K562 (cell line): ENCODE data around the gene COL8A2. TPM values are rescaled to one million over a fixed set of nuclear protein-coding genes. Genes with fewer than 3 reads are reported as not detected.

Source experiments
- ATAC-seq: fragments of 200-7000 bp; cut with Tn5 transposase; 3 replicates; pipeline ENCODE4 v1.9.1; 2020; ENCODE audit warnings: moderate library complexity
- BruUV-seq: library from RNA; stranded (reverse); fragments of 400-500 nt; replicated peaks from 2 replicates; lab custom pipeline; 2021; lab: Mats Ljungman, UMichigan
- CTCF ChIA-PET: fragments of 300-600 bp; formaldehyde crosslinking; extraction: SDS; loops from one replicate; lab custom pipeline; 2021; ENCODE audit warnings: low intra/inter-chr PET ratio; lab: Yijun Ruan, JAX
- POLR2A ChIA-PET: fragments of 300-600, 350-650 bp; sonication (Branson Sonifier 250); formaldehyde crosslinking; extraction: SDS; loops from one replicate; lab custom pipeline; 2021; ENCODE audit warnings: antibody characterized with exemption, inconsistent platforms; lab: Yijun Ruan, JAX
- DNase-seq, 4 experiments: peaks; one replicate each; pipeline versions ENCODE4 v3.0.0 to v3.0.0-alpha.2; 2011 to 2018; ENCODE audit warnings: low spot score in 3 of 4, mixed read lengths in 3 of 4; ENCODE audit errors: extremely low read depth in 1 of 4
- FAIRE-seq: peaks from 2 replicates; lab custom pipeline; 2011; peaks lifted over from hg19 to GRCh38; lab: Jason Lieb, UNC
- H2AFZ ChIP-seq: 2 replicates; pipeline ENCODE4 v1.6.0; 2011; ENCODE audit warnings: low read depth, low read length, control low read depth, inconsistent platforms
- H3K27ac ChIP-seq: fragments of 200-600 bp; 3 replicates; pipeline ENCODE4 v1.8.0; 2011; ENCODE audit warnings: low read depth, mild to moderate bottlenecking, control low read depth, inconsistent platforms, low read length, moderate library complexity, mixed read lengths; ENCODE audit errors: extremely low read depth
- H3K27me3 ChIP-seq, 2 experiments: fragments of 300-600 bp in 1 of 2; 2 replicates in 1 of 2; 3 replicates in 1 of 2; pipeline versions ENCODE4 v1.6.0 to v1.8.0; 2011; ENCODE audit warnings: inconsistent platforms in 2 of 2, low read length in 2 of 2, mild to moderate bottlenecking in 1 of 2, mixed read lengths in 1 of 2, moderate library complexity in 1 of 2; ENCODE audit not compliant: control insufficient read depth in 2 of 2, insufficient read depth in 2 of 2
- H3K36me3 ChIP-seq: fragments of 300-600 bp; 3 replicates; pipeline ENCODE4 v1.8.0; 2011; ENCODE audit warnings: mild to moderate bottlenecking, low read length, inconsistent platforms; ENCODE audit not compliant: control insufficient read depth, insufficient read depth
- H3K4me1 ChIP-seq, 2 experiments: fragments of 200-600 bp in 1 of 2; replicated peaks in 1 of 2; 2 replicates in 1 of 2; 3 replicates in 1 of 2; pipeline versions ENCODE4 v1.5.1 to v1.8.0; 2011; ENCODE audit warnings: inconsistent platforms in 2 of 2, low read length in 2 of 2, mild to moderate bottlenecking in 1 of 2, mixed read lengths in 1 of 2, moderate library complexity in 1 of 2; ENCODE audit not compliant: control insufficient read depth in 2 of 2, insufficient read depth in 2 of 2
- H3K4me2 ChIP-seq: 2 replicates; pipeline ENCODE4 v1.6.1; 2011; ENCODE audit warnings: low read length, control low read depth, inconsistent platforms, mixed read lengths; ENCODE audit not compliant: insufficient read depth
- H3K4me3 ChIP-seq: fragments of 200-600 bp; sonication (generic), shearing (Covaris generic); 2 replicates; pipeline ENCODE4 v1.5.1; 2016; ENCODE audit warnings: control low read depth, inconsistent platforms
- H3K79me2 ChIP-seq: fragments of 200-600 bp; 3 replicates; pipeline ENCODE4 v1.8.0; 2011; ENCODE audit warnings: low read length, inconsistent platforms; ENCODE audit not compliant: control insufficient read depth, insufficient read depth
- H3K9ac ChIP-seq, 2 experiments: 2 replicates each; pipeline versions ENCODE4 v1.6.0 to v1.6.1; 2011; ENCODE audit warnings: low read depth in 2 of 2, low read length in 2 of 2, control low read depth in 1 of 2, inconsistent platforms in 1 of 2, mild to moderate bottlenecking in 1 of 2, mixed read lengths in 1 of 2; ENCODE audit not compliant: insufficient read depth in 1 of 2
- H3K9me1 ChIP-seq: one replicate; pipeline ENCODE4 v1.6.0; 2011; ENCODE audit warnings: inconsistent platforms, mild to moderate bottlenecking, low read length, moderate library complexity; ENCODE audit not compliant: control insufficient read depth, insufficient read depth
- H3K9me3 ChIP-seq: replicated peaks from 2 replicates; pipeline ENCODE4 v1.5.1; 2011; ENCODE audit warnings: low read depth, low read length, inconsistent platforms; ENCODE audit not compliant: control insufficient read depth, insufficient read depth
- H4K20me1 ChIP-seq: replicated peaks from 2 replicates; pipeline ENCODE4 v1.6.1; 2011; ENCODE audit warnings: low read length, inconsistent platforms, mixed read lengths; ENCODE audit not compliant: control insufficient read depth, insufficient read depth
- ARID1B ChIP-seq: fragments of 450-650 bp; IDR thresholded peaks from 2 replicates; pipeline ENCODE4 v1.6.1; 2016; ENCODE audit warnings: antibody characterized with exemption, mild to moderate bottlenecking, inconsistent platforms
- CBX5 ChIP-seq: IDR thresholded peaks from 2 replicates; pipeline ENCODE4 v1.6.1; 2014; ENCODE audit warnings: low read depth, borderline replicate concordance
- HDAC8 ChIP-seq: fragments of 450-650 bp; IDR thresholded peaks from 2 replicates; pipeline ENCODE4 v1.6.1; 2016; ENCODE audit warnings: mild to moderate bottlenecking, missing genetic modification characterization, moderate library complexity, missing compliant biosample characterization
- HLTF ChIP-seq: fragments of 450-650 bp; IDR thresholded peaks from 2 replicates; pipeline ENCODE4 v1.6.1; 2016
- KLF6 ChIP-seq: fragments of 250-450 bp; sonication (Bioruptor Pico); IDR thresholded peaks from 2 replicates; pipeline ENCODE4 v1.4.0; 2020; ENCODE audit warnings: mild to moderate bottlenecking, moderate library complexity, borderline replicate concordance
- LARP7 ChIP-seq: fragments of 450-650 bp; IDR thresholded peaks from 2 replicates; pipeline ENCODE4 v1.6.1; 2016
- RAD21 ChIP-seq, 2 experiments: fragments of 250-450 bp in 1 of 2; fragments of 450-650 bp in 1 of 2; sonication (Bioruptor Pico) in 1 of 2; formaldehyde crosslinking in 1 of 2; IDR thresholded peaks in 1 of 2; conservative IDR thresholded peaks in 1 of 2; 2 replicates each; pipeline versions ENCODE4 v1.4.0 to v1.8.0; 2020 to 2022; ENCODE audit warnings: mild to moderate bottlenecking in 2 of 2, moderate library complexity in 1 of 2
- TAF15 ChIP-seq: fragments of 200-400 bp; formaldehyde crosslinking; IDR thresholded peaks from 2 replicates; pipeline ENCODE4 v1.6.1; 2017; ENCODE audit warnings: mild to moderate bottlenecking, low read depth, low read length, moderate library complexity
- TFAM ChIP-seq: fragments of 250-450 bp; sonication (Bioruptor Pico); conservative IDR thresholded peaks from 2 replicates; pipeline ENCODE4 v1.5.0; 2021; ENCODE audit warnings: mild to moderate bottlenecking, moderate library complexity
- THRAP3 ChIP-seq: fragments of 450-650 bp; IDR thresholded peaks from 2 replicates; pipeline ENCODE4 v1.6.1; 2016; ENCODE audit warnings: mild to moderate bottlenecking, inconsistent platforms, borderline replicate concordance
- TSC22D4 ChIP-seq: fragments of 450-650 bp; IDR thresholded peaks from 2 replicates; pipeline ENCODE4 v1.6.1; 2016; ENCODE audit warnings: missing genetic modification characterization, missing biosample characterization, control low read depth
- ZNF408 ChIP-seq: fragments of 250-450 bp; sonication (Bioruptor Pico); IDR thresholded peaks from 2 replicates; pipeline ENCODE4 v1.4.0; 2020; ENCODE audit warnings: low read depth, mild to moderate bottlenecking, moderate library complexity
- in situ Hi-C: fragments of 300-500 bp; cut with MboI; formaldehyde crosslinking; loops from 4 replicates; pipeline ENCODE4 v1.15.0; 2018; ENCODE audit warnings: inconsistent platforms, mixed read lengths
- intact Hi-C: fragments of 100-400 bp; cut with micrococcal nuclease; formaldehyde crosslinking; loops from 2 replicates; pipeline ENCODE4 v1.14.2; 2022
- polyA plus RNA-seq, 8 experiments: library from polyadenylated mRNA; depleted of rRNA in 4 of 8; stranded (reverse) in 5 of 8; unstranded in 3 of 8; fragments of >200 nt; fragmentation: Nextera tagmentation in 2 of 8; fragmentation: Illumina TruSeq in 1 of 8; extraction: Ambion mirVana in 2 of 8; extraction: Trizol in 1 of 8; gene quantifications; 2 replicates each; pipeline versions ENCODE4 v1.2.1 to v1.2.3, GENCODE V29; 2011 to 2014; ENCODE audit warnings: inconsistent platforms in 1 of 8, missing spikeins in 1 of 8
- total RNA-seq, 7 experiments: library from RNA; depleted of rRNA in 6 of 7; stranded (reverse); fragments of >200 nt in 6 of 7; fragmentation: Illumina TruSeq in 2 of 7; extraction: Trizol in 2 of 7; gene quantifications; 2 replicates each; pipeline versions ENCODE4 v1.2.1 to v1.2.3, GENCODE V29; 2011 to 2021; ENCODE audit warnings: low replicate concordance in 1 of 7
- TF ChIP-seq, protein P1 (sequence below): sonication (generic); formaldehyde crosslinking; IDR thresholded peaks from 2 replicates; pipeline ENCODE4 v1.8.1; 2023; ENCODE audit warnings: mild to moderate bottlenecking, missing genetic modification reagents
- TF ChIP-seq, protein P2 (sequence below), 2 experiments: IDR thresholded peaks; 2 replicates each; pipeline ENCODE4 v1.6.1; 2012; ENCODE audit warnings: improper control_type of control experiment in 2 of 2, low read depth in 2 of 2, low read length in 2 of 2, borderline replicate concordance in 1 of 2
- TF ChIP-seq, protein P3 (sequence below): fragments of 250-450 bp; sonication (Bioruptor Pico); IDR thresholded peaks from 2 replicates; pipeline ENCODE4 v1.4.0; 2020; ENCODE audit warnings: mild to moderate bottlenecking

Gene COL8A2
- total and polyA plus RNA-seq, 9 of the 15 experiments (the other 6 are each of a cell fraction or from before 2014, with no cell fraction given), result 0.03 to 0.14 (median 0.04) TPM; not detected in 5

DNA sequence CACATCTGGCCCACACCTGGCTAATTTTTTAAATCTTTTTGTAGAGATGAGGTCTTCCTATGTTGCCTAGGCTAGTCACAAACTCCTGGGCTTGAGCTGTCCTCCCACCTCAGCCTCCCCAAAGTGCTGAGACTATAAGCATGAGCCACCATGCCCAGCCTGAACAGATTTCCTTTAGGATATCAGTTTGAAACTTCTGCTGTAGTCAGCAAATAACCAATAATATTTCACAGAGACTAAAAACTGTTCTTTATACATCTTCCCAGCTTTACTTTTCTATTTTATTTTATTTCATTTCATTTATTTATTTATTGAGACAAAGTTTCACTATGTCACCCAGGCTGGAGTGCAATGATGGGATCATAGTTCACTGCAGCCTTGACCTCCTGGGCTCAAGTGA, 71.0 kb downstream of the COL8A2 start (continued):
- TF ChIP-seq TSC22D4 (tag), result no peak
- TF ChIP-seq, all 486 proteins: peak for 4

DNA sequence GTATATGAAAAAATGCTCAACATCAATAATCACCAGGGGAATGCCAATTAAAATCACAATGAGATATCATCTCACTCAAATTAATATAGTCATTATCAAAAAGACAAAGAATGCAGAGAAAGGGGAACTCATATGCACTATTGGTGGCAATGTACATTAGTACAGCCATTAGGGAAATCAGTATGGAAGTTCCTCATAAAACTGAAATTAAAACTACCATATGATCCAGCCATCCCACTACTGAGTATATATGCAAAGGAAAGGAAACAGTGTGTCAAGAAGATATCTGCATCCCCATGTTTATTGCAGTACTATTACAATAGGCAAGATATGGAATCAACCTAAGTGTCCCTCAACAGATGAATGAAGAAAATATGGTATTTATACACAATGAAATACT, 73.2 kb downstream of the COL8A2 start:
- Histone ChIP-seq H4K20me1 (no peaks in the 10 kb centered on the region), H3K36me3 (peaks cover 21% of the 10 kb centered on the region; the same call in 2 of the 3 replicates), H3K9me3 (no peaks in the 10 kb centered on the region), H3K27me3 (no peaks in the 10 kb centered on the region), H2AFZ (no peak overlapping the region), H3K4me2 (no peak overlapping the region), H3K4me3 (no peak overlapping the region), H3K9ac (no peak overlapping the region), H3K27ac (no peak overlapping the region), H3K79me2 (no peaks in the 10 kb centered on the region), H3K4me1 (no peaks in the 10 kb centered on the region), H3K9me1 (no peaks in the 10 kb centered on the region)
- ATAC-seq (no peak), FAIRE-seq (no peak), DNase-seq (no peak)
- CTCF ChIA-PET, result no interaction called here
- BruUV-seq, result no TSS peak
- POLR2A ChIA-PET, result interaction anchor here (0.7 kb wide), 1 partner anchor 268 kb away, joined by 3 read pairs; no protein-coding TSS in a partner anchor
- in situ Hi-C loops, result no loop called here
- intact Hi-C loops, result no loop called here
- TF ChIP-seq HLTF, result no peak
- no peak for TF ChIP-seq THRAP3
- no peak for TF ChIP-seq TFAM
- TF ChIP-seq, protein P1, sequence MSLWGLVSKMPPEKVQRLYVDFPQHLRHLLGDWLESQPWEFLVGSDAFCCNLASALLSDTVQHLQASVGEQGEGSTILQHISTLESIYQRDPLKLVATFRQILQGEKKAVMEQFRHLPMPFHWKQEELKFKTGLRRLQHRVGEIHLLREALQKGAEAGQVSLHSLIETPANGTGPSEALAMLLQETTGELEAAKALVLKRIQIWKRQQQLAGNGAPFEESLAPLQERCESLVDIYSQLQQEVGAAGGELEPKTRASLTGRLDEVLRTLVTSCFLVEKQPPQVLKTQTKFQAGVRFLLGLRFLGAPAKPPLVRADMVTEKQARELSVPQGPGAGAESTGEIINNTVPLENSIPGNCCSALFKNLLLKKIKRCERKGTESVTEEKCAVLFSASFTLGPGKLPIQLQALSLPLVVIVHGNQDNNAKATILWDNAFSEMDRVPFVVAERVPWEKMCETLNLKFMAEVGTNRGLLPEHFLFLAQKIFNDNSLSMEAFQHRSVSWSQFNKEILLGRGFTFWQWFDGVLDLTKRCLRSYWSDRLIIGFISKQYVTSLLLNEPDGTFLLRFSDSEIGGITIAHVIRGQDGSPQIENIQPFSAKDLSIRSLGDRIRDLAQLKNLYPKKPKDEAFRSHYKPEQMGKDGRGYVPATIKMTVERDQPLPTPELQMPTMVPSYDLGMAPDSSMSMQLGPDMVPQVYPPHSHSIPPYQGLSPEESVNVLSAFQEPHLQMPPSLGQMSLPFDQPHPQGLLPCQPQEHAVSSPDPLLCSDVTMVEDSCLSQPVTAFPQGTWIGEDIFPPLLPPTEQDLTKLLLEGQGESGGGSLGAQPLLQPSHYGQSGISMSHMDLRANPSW (CRISPR knock-in tag), result no peak
- no peak for TF ChIP-seq KLF6
- TF ChIP-seq ARID1B, result no peak
- TF ChIP-seq CBX5, result no peak
- TF ChIP-seq HDAC8 (tag), result no peak
- TF ChIP-seq, protein P2, sequence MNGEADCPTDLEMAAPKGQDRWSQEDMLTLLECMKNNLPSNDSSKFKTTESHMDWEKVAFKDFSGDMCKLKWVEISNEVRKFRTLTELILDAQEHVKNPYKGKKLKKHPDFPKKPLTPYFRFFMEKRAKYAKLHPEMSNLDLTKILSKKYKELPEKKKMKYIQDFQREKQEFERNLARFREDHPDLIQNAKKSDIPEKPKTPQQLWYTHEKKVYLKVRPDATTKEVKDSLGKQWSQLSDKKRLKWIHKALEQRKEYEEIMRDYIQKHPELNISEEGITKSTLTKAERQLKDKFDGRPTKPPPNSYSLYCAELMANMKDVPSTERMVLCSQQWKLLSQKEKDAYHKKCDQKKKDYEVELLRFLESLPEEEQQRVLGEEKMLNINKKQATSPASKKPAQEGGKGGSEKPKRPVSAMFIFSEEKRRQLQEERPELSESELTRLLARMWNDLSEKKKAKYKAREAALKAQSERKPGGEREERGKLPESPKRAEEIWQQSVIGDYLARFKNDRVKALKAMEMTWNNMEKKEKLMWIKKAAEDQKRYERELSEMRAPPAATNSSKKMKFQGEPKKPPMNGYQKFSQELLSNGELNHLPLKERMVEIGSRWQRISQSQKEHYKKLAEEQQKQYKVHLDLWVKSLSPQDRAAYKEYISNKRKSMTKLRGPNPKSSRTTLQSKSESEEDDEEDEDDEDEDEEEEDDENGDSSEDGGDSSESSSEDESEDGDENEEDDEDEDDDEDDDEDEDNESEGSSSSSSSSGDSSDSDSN (IDR thresholded peaks at IDR 0.05; ENCODE audit: borderline replicate concordance in 1 of 2, low read depth in 2 of 2, low read length in 2 of 2), result no peak
- no peak for TF ChIP-seq RAD21 (CRISPR knock-in tag; conservative IDR thresholded peaks at IDR 0.05 in 1 of 2, IDR thresholded peaks at IDR 0.05 in 1 of 2)
- no peak for TF ChIP-seq LARP7
- TF ChIP-seq ZNF408 (CRISPR knock-in tag), result no peak
- TF ChIP-seq TAF15, result no peak
- TF ChIP-seq, protein P3, sequence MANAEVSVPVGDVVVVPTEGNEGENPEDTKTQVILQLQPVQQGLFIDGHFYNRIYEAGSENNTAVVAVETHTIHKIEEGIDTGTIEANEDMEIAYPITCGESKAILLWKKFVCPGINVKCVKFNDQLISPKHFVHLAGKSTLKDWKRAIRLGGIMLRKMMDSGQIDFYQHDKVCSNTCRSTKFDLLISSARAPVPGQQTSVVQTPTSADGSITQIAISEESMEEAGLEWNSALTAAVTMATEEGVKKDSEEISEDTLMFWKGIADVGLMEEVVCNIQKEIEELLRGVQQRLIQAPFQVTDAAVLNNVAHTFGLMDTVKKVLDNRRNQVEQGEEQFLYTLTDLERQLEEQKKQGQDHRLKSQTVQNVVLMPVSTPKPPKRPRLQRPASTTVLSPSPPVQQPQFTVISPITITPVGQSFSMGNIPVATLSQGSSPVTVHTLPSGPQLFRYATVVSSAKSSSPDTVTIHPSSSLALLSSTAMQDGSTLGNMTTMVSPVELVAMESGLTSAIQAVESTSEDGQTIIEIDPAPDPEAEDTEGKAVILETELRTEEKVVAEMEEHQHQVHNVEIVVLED, result no peak
